Embryonic facial prominence (tissue), 1 donor: ENCODE data around the gene ARHGEF5.
"Not testable (repeated sequence)": the region's sequence is repeated elsewhere in the genome, so short reads cannot be mapped to it uniquely, and the experiment has no call there.

Experiments
- DNase-seq: peaks from one replicate; pipeline ENCODE4 v3.0.0-alpha.2; 2016; ENCODE audit errors: extremely low spot score

The ARHGEF5 gene

DNA sequence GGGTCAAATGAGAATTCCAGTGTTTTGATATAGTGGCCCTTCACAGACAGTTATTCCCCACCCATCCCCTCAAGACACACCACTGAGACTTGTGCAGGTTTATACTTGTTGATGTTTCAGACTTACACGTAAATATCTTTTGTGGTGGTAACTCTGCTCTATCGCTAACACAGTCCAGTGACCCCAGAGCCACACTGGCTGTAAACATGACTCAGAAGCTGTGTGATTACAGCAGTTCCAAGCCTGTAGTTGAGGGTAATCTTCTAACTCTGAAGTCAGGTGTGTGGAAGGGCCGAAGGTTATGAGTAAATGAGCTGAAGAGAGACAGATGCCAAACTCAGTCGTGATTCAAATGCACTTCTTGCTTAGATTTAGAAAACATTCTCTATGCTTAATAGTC is 28.9 kb downstream of the ARHGEF5 start:
- no peak for DNase-seq

DNA sequence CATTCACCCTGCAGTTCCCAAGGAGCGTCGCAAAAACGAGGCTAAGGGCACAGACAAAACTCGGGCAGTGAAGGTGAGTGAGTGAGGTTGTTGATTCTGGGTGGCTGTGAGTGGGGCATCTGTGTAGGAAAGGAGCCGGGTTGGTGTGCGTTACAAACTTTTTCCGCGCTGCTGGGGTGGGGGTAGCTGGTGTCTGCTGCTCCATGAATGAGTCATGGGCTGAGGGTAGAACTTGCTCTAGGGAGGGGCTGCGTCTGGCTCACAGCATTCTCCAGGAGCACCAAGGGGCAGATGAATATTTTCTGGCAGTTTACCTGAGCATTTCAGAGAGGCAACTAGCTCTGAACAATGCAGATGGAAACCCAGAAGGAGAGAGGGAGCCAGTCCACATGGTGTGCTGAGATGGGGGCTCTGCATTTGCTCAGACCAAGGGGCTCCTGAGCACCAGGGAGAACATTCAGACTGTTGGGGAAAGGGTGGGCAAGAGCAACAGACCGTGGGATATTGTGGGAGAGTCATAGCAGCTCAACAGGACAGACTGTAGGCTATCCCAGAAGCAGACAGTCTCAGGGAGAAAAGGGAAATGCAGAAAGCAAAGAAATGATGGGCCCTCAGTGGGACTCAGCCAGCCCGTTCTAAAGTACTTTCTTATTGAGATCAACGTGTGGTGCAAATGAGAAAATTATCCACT is 29.5 kb downstream of the ARHGEF5 start:
- no peak for DNase-seq

- DNase-seq, result no peak
These were observed 31.5 kb downstream of the ARHGEF5 start for GRCh38 chr7:144386741-144387140.

- DNase-seq, result no peak
These were observed 33.7 kb downstream of the ARHGEF5 start for GRCh38 chr7:144388950-144389349.

DNA sequence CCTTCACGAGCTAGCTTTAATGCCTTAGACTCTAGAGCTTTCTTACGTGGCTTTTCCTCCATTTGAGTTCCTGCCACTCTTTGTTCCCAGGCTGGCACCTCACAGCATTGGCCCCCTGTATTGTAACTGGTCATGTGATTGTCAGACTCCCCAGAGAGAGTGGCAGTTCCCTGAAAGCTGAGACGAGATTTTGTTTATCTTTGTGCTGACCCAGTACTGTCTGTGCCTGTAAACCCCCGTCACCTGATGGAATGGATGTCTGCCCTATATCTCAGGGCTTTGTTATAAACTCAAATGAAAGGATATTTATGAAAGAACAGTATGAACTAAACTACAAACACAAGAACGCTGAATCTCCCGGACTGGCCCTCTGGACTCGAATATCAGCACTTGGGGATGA is 35.3 kb downstream of the ARHGEF5 start:
- no peak for DNase-seq

GRCh38 chr7:144391014-144391413 is 35.8 kb downstream of the ARHGEF5 start:
- no peak for DNase-seq

DNA sequence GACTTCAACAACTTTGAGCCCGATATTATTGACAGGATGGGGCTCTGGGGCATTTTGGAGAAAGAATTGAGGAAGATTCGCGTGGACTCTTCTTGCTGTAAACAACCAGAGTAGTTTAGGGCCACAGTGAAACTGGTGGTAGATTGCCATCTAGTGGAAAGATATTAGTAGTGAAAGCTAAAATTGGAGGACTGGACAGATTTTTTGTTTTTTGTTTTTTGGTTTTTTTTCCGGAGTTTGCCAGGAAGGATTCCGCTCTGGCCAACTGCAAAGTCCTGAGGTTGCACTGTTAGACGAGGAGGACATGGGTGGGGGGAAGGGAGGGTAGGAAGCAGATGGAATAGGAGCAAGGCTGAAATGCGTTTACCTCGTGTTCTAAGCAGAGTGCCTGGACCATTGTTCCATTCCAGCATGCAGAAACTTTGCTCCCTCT is 36.6 kb downstream of the ARHGEF5 start:
- DNase-seq, result peak; percentile 34

- no peak for DNase-seq
These were observed 41.9 kb downstream of the ARHGEF5 start for GRCh38 chr7:144397086-144397485.

DNA sequence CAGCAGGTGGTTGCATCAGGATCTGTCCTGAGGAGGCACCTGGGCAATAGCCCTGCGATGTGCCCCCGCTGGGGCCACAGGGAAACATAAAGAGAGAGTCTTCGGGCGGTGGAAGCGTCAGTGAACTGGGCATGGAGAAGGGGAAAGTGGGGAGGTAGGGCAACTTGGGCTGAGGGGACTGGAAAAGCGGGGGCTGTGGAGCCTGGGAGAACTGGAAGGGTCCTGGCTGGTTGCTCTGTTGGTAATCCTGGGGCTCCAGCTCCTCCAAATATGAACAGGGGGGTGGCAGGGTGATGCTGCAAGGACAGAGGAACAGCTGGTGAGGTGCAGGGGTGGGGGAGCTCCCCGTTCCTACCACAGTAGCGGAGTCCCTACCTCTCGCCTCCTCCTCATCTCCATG is 43.1 kb downstream of the ARHGEF5 start:
- no peak for DNase-seq

DNA sequence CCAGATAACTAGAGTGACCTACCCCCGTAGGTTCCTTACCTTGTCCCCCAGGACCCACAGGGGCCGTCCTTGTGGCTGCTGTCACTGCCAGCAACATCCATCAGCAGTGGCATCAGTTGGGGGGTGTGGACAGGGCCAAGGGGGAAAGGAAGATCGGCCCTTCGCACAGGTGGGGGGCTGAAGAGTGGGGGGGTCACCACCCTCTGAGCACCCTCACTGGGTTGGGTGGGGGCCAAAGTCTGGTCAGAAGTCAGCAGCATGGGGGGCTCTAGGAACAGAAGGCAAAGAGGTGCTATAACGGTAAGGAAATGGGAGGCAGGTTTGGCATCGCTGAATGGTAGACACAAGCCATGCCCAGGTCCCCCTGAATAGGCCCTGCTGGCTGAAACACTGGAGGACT is 43.7 kb downstream of the ARHGEF5 start:
- DNase-seq, result no peak

- no peak for DNase-seq
These were observed 44.7 kb downstream of the ARHGEF5 start for GRCh38 chr7:144399946-144400345.

GRCh38 chr7:144401490-144401889 is 46.3 kb downstream of the ARHGEF5 start:
- no peak for DNase-seq

- no peak for DNase-seq
These were observed 47.9 kb downstream of the ARHGEF5 start for GRCh38 chr7:144403102-144403501.

DNA sequence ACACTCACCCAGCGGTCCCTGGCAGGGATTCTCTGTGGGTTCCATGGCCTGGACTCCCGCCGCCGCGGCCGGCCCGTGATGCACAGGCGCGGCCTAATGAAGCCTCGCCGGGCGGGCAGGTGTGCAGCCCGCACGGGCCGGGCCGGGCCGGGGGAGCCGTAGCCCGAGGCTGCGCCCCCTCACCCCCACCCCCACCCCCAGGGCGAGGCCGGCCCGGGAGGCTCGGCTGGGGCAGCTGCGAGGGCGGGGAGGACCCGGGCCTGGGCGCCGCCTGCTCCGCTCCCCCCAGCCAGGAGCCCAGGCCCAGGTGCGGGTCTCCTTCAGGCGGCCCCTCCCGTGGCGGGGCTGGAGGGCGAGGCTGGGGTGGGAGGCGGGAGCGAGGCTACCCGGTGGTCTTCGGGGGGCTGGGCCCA is 48.5 kb downstream of the ARHGEF5 start, which contains the start of gene NOBOX:
NOBOX (minus strand) TSS at position 45 of the 413 bp plus-strand sequence.
- no peak for DNase-seq

DNA sequence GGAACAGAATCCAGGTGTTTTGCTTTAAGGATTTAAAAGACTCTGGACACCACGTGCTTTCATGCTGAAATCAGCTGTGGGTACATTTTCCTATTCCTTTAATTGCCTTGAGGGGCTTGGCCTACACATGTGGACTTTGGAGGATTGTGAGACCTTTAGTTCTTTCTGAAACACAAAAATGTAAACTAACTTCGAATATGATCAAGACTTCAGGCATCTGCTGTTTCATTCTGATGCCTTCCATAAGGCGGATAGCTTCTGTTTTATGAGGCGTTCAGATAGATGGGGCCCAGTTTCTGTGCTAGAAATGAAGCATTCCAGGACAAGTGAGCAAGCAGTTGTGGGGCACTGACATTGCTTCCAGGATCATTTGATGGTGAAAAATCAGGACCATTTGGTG is 49.7 kb downstream of the ARHGEF5 start:
- DNase-seq, result no peak

DNA sequence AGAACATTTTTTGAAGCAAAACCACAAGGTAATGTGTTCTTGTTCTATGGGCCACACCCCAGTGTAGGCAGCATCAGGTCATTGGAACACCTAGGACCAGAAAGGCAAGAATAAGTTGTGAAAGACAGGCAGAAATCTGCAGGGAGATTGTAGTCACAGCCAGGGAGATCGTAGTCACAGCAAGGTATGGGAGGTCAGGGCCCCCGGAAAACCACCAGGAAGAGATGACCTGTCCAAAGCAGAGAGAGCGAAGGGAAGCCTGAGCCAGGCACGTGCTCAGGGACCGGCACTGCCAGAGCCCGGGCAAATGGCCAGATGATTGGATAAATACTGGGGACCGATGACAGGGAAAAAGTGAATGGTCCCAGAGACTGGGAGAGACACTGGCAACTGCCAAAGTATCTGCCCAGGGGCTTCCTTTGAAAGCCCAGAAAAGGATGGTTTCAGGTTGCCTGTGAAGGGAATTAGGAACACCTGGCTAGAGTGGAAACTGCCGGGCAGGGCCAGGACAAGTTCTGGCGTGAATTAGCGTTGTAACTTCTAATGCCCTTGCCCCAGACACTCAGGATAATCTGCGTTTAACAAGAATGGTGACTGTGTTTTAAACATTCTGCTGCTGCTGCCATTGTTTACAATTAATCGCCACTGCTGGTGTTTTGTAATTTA is 52.2 kb downstream of the ARHGEF5 start:
- no peak for DNase-seq

- no peak for DNase-seq
These were observed 52.9 kb downstream of the ARHGEF5 start for GRCh38 chr7:144408121-144408520.

DNA sequence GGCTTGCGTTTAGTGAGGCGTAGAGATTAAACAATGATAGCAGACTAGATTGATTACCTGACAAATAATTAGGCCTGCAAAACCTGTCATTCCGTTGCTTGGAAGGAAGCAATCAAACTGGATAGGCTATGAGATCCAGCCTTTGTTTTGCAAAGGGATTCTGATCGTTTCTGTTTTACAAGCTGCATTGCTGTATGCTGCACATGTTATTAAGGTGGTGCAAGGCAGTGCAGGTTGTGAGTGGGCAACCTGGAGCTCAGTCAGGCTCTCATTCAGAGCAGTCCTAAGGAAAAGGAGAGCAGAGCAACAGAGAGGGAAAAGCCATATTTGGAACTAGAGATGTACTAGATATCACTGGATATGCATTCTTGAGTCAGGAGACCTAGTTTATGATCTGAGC is 55.2 kb downstream of the ARHGEF5 start:
- no peak for DNase-seq

DNA sequence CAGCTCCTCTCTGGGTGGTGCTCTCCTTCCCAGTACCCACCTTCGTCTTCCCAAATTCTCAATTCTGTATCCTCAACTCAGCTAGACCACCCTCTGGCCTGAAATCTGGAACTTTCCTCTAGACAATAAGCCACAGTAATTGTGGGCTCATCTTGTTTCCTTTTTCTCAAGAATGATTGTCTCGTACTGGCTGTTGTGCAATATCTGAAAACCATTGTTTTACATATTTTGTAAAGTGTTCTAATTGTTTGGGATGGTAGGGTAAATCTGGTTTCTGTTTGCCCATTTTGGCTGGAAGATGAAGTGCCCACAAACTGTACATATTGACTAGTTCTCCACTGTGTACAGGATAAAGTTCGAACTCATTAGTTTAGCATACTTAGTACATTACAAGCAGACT is 59.6 kb downstream of the ARHGEF5 start:
- DNase-seq, result no peak

- no peak for DNase-seq
These were observed 60.7 kb downstream of the ARHGEF5 start for GRCh38 chr7:144415858-144416257.

DNA sequence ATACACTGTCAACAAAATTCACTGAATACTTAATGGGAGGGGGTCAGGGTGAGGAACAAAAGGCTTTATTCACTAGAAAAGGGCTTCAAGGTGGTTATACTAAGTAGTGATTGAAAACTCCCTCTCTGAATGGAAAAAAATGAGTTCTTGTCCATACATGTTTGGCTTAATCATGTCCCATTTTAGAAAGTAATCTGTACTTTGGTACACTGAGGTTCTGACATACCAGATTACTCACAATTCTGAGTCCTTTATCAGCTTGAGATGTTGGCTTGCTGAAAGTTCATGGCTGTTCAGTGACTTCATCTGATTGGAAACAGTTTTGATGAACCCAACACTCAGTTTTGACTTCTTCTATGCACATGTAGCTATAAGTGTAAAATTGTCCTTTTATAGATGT is 61.1 kb downstream of the ARHGEF5 start:
- no peak for DNase-seq

DNA sequence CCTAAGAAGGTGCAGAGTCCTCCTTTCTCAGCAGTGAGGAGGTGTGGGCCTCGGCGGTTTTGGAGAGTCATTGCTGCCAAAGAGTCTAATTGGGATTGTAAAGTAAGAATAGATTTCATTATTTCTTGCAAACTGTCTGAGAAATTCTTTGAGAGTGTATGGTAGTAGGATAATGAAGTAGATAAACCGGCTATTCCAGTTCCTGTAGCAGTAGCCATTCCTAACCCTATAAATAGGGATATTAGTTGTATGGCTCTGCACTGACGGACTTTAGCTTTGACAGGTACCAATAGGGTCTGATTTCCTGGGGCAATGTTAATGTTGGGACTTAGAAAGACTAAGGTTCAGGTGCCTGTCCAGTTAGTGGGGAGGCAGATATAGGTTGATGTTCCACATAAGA is 63.7 kb downstream of the ARHGEF5 start:
- DNase-seq, result not testable (repeated sequence)

GRCh38 chr7:144427539-144427938 is 72.3 kb downstream of the ARHGEF5 start:
- DNase-seq, result not testable (repeated sequence)
